ENCODE measurements around the gene LRRC34. TPM values are rescaled to one million over a fixed set of nuclear protein-coding genes. Genes with fewer than 3 reads are reported as not detected.

LRRC34 gene
- polyA plus RNA-seq, 2 of the 4 experiments (the other 2 are of a cell fraction), result not detected

DNA sequence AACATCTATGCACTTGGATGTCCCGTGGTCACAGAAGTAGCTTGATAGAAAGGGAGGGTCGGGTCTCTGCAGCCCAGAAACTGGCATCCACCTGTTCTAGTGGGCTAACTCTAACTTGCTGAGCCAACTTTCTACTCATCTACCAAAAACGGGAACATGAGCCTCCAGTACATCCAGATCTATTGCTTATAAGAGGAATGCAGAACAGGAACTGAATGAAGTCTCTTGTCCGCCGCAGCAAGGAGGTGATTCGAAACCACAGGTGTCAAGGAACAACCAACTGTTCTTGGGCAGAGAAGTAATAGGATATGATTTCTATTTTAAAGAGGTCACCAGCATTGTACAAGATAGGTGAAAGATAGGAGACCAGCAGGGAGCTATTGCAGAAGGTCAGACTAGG, 65.8 kb downstream of the LRRC34 start:
- CTCF ChIA-PET, result interaction anchor here (0.6 to 3.0 kb wide), 2 partner anchors 598 to 705 kb away, joined by 3 to 10 read pairs; no protein-coding TSS in a partner anchor
- FAIRE-seq (no peak), DNase-seq (ENCODE audit: low read depth in 1 of 2, low spot score in 1 of 2) (no peak), ATAC-seq (no peak)
- Histone ChIP-seq H3K4me1 (no peaks in the 10 kb centered on the region), H3K4me3 (no peak overlapping the region), H3K27ac (no peak overlapping the region), H3K4me2 (no peak overlapping the region), H3K9me3 (no peaks in the 10 kb centered on the region)
- 29% methylated on average over 6 of the region's 6 CpGs for WGBS (ENCODE audit: missing lambda C conversion rate)
- no peak for TF ChIP-seq RFX5 (IDR thresholded peaks at IDR 0.05)
- no peak for TF ChIP-seq RARB (CRISPR knock-in tag; IDR thresholded peaks at IDR 0.05)
- TF ChIP-seq NR3C1 (IDR thresholded peaks at IDR 0.05), result no peak
- no peak for TF ChIP-seq EHMT2 (IDR thresholded peaks at IDR 0.05; ENCODE audit: low read depth)
- TF ChIP-seq, protein P1, sequence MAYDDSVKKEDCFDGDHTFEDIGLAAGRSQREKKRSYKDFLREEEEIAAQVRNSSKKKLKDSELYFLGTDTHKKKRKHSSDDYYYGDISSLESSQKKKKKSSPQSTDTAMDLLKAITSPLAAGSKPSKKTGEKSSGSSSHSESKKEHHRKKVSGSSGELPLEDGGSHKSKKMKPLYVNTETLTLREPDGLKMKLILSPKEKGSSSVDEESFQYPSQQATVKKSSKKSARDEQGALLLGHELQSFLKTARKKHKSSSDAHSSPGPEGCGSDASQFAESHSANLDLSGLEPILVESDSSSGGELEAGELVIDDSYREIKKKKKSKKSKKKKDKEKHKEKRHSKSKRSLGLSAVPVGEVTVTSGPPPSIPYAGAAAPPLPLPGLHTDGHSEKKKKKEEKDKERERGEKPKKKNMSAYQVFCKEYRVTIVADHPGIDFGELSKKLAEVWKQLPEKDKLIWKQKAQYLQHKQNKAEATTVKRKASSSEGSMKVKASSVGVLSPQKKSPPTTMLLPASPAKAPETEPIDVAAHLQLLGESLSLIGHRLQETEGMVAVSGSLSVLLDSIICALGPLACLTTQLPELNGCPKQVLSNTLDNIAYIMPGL (CRISPR knock-in tag; IDR thresholded peaks at IDR 0.05; ENCODE audit: borderline replicate concordance), result no peak
- TF ChIP-seq EP300 (IDR thresholded peaks at IDR 0.05), result no peak
- TF ChIP-seq KDM5A (IDR thresholded peaks at IDR 0.05), result no peak
- POLR2A ChIA-PET, result interaction anchor here (2.0 kb wide), 1 partner anchor 18 kb away, joined by 5 read pairs; the partner anchor contains the start of gene TERC

DNA sequence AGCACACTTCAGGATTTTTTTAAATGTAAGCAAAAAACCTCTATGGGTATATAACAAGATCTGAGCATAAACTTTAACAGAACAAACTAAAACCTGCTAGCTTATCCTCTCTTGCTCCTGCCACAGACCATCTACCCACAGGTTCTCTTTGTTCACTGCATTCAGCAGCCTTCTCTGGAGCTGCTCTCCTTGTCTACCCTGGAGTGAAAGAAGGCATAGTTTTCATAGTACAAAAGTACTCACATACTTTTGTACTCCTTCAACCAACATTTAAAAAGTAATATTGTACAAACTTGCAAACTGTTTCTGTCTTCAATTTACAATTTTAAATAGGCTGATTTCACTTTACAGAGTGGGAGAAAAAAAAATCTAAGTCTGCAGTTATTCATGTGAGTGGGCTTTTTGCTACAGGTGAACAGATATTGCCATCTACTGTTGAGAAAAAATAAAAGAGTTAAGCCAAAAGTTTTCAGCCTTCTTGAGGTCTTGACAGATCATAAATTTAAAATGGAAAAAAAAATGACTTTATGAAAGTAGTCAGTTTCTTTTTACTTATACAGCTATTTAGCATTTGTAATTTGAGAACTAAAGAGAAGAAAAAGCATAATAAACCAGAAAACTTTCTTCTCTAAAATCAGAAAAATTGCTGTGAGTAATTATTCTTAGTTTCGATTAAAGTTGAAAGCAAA, 68.2 kb downstream of the LRRC34 start:
- ChIA-PET CTCF (interaction anchor here (1.3 to 3.2 kb wide), 5 partner anchors 13 to 879 kb away, joined by 4 to 13 read pairs (median 6); no protein-coding TSS in a partner anchor), POLR2A (interaction anchor here (0.6 kb wide), 1 partner anchor 21 kb away, joined by 3 read pairs; the partner anchor contains the start of gene TERC)
- ATAC-seq (peak in 1 of 2 experiments; percentile 62; a peak in 2 of 6 replicates), DNase-seq (ENCODE audit: low read depth in 1 of 2, low spot score in 1 of 2) (no peak), FAIRE-seq (no peak)
- no peak overlapping the region for H3K27ac ChIP-seq
- no peak overlapping the region for H3K4me3 ChIP-seq
- no peaks in the 10 kb centered on the region for H3K9me3 ChIP-seq
- no peaks in the 10 kb centered on the region for H3K4me1 ChIP-seq
- TF ChIP-seq TP53 (CRISPR knock-in tag; IDR thresholded peaks at IDR 0.05) (no peak), CBX2 (IDR thresholded peaks at IDR 0.05; ENCODE audit: borderline replicate concordance, low read depth) (no peak), SMC3 (IDR thresholded peaks at IDR 0.05) (peak; percentile 39; the same call in 2 of the 3 replicates), RAD21 (conservative IDR thresholded peaks at IDR 0.05 in 1 of 2, IDR thresholded peaks at IDR 0.05 in 1 of 2) (peak; percentile 68 to 71), ESRRA (IDR thresholded peaks at IDR 0.05; ENCODE audit: borderline replicate concordance, low read length) (no peak)
- TF ChIP-seq, protein P2, sequence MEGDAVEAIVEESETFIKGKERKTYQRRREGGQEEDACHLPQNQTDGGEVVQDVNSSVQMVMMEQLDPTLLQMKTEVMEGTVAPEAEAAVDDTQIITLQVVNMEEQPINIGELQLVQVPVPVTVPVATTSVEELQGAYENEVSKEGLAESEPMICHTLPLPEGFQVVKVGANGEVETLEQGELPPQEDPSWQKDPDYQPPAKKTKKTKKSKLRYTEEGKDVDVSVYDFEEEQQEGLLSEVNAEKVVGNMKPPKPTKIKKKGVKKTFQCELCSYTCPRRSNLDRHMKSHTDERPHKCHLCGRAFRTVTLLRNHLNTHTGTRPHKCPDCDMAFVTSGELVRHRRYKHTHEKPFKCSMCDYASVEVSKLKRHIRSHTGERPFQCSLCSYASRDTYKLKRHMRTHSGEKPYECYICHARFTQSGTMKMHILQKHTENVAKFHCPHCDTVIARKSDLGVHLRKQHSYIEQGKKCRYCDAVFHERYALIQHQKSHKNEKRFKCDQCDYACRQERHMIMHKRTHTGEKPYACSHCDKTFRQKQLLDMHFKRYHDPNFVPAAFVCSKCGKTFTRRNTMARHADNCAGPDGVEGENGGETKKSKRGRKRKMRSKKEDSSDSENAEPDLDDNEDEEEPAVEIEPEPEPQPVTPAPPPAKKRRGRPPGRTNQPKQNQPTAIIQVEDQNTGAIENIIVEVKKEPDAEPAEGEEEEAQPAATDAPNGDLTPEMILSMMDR (IDR thresholded peaks at IDR 0.05), result peak; percentile 48
- H3K4me2 ChIP-seq, result no peak overlapping the region
- WGBS (ENCODE audit: missing lambda C conversion rate), result 23% methylated on average over 1 of the region's 1 CpG

Other genes with a start within 250 kb of the LRRC34 start
- gene MECOM, start 149.2 kb downstream of the LRRC34 start, polyA plus RNA-seq (2011; rRNA removed), result 0.24 and 0.27 TPM in 2 replicates
- gene MECOM, start 149.2 kb downstream of the LRRC34 start, polyA plus RNA-seq (2017; fragmentation: RNase III; extraction: RNeasy Plus Mini Kit Qiagen cat#74134 plus additional on column Dnase treatment), result not detected in 3 replicates
- 2.2 TPM in 1 of 2 replicates, not detected in the other for gene TERC, start 47.8 kb downstream of the LRRC34 start, polyA plus RNA-seq (2011; rRNA removed)
- gene TERC, start 47.8 kb downstream of the LRRC34 start, polyA plus RNA-seq (2017; fragmentation: RNase III; extraction: RNeasy Plus Mini Kit Qiagen cat#74134 plus additional on column Dnase treatment), result 0.25 TPM in 1 of 3 replicates, not detected in the others
- gene ACTRT3, start 43.3 kb downstream of the LRRC34 start, polyA plus RNA-seq (2011; rRNA removed), result 1.8 and 2.3 TPM in 2 replicates
- gene ACTRT3, start 43.3 kb downstream of the LRRC34 start, polyA plus RNA-seq (2017; fragmentation: RNase III; extraction: RNeasy Plus Mini Kit Qiagen cat#74134 plus additional on column Dnase treatment), result 2.8 to 4.4 TPM (median 3.3 TPM) in 3 replicates
- 29.6 and 31.6 TPM in 2 replicates for gene MYNN, start 39.5 kb downstream of the LRRC34 start, polyA plus RNA-seq (2011; rRNA removed)
- 12.0 to 12.8 TPM (median 12.2 TPM) in 3 replicates for gene MYNN, start 39.5 kb downstream of the LRRC34 start, polyA plus RNA-seq (2017; fragmentation: RNase III; extraction: RNeasy Plus Mini Kit Qiagen cat#74134 plus additional on column Dnase treatment)
- not detected in 2 replicates for gene LRRIQ4, start within 50 bp of the LRRC34 start, polyA plus RNA-seq (2011; rRNA removed)
- not detected in 3 replicates for gene LRRIQ4, start within 50 bp of the LRRC34 start, polyA plus RNA-seq (2017; fragmentation: RNase III; extraction: RNeasy Plus Mini Kit Qiagen cat#74134 plus additional on column Dnase treatment)
- 0.27 and 0.37 TPM in 2 replicates for gene LRRC31, start 57.0 kb upstream of the LRRC34 start, polyA plus RNA-seq (2011; rRNA removed)
- 0.04 TPM in 2 of 3 replicates, not detected in the other for gene LRRC31, start 57.0 kb upstream of the LRRC34 start, polyA plus RNA-seq (2017; fragmentation: RNase III; extraction: RNeasy Plus Mini Kit Qiagen cat#74134 plus additional on column Dnase treatment)
- not detected in 2 replicates for gene SAMD7, start 98.7 kb upstream of the LRRC34 start, polyA plus RNA-seq (2011; rRNA removed)
- not detected in 3 replicates for gene SAMD7, start 98.7 kb upstream of the LRRC34 start, polyA plus RNA-seq (2017; fragmentation: RNase III; extraction: RNeasy Plus Mini Kit Qiagen cat#74134 plus additional on column Dnase treatment)
- gene SEC62, start 153.9 kb upstream of the LRRC34 start, polyA plus RNA-seq (2011; rRNA removed), result 84.5 and 88.1 TPM in 2 replicates
- gene SEC62, start 153.9 kb upstream of the LRRC34 start, polyA plus RNA-seq (2017; fragmentation: RNase III; extraction: RNeasy Plus Mini Kit Qiagen cat#74134 plus additional on column Dnase treatment), result 105 to 111 TPM (median 107 TPM) in 3 replicates
- gene GPR160, start 225.1 kb upstream of the LRRC34 start, polyA plus RNA-seq (2011; rRNA removed), result 4.5 and 6.3 TPM in 2 replicates
- 2.0 TPM in 3 replicates for gene GPR160, start 225.1 kb upstream of the LRRC34 start, polyA plus RNA-seq (2017; fragmentation: RNase III; extraction: RNeasy Plus Mini Kit Qiagen cat#74134 plus additional on column Dnase treatment)